ENCODE data around the gene TCEA2. TPM values are rescaled to one million over a fixed set of nuclear protein-coding genes. Genes with fewer than 3 reads are reported as not detected.

TCEA2 gene
- total and polyA plus RNA-seq, 2 of the 13 experiments (the other 11 are each of a cell fraction or from before 2014, with no cell fraction given), result 28.1 to 33.7 TPM

- TF ChIP-seq ZNF432 (CRISPR knock-in tag; IDR thresholded peaks at IDR 0.05; ENCODE audit: borderline replicate concordance) (no peak), KLF13 (CRISPR knock-in tag; IDR thresholded peaks at IDR 0.05) (no peak), PAX8 (CRISPR knock-in tag; IDR thresholded peaks at IDR 0.05; ENCODE audit: borderline replicate concordance) (peak; percentile 91; the same call in 1 of the 2 replicates), MNT (IDR thresholded peaks at IDR 0.05) (peak; percentile 61), ATAD3A (CRISPR knock-in tag; IDR thresholded peaks at IDR 0.05) (peak; percentile 45; the same call in 1 of the 2 replicates), THRA (CRISPR knock-in tag; IDR thresholded peaks at IDR 0.05; ENCODE audit: borderline replicate concordance) (peak; percentile 96), HNRNPLL (IDR thresholded peaks at IDR 0.05; ENCODE audit: low read depth, low read length, poor library complexity, severe bottlenecking) (peak; percentile 55), ZNF510 (CRISPR knock-in tag; IDR thresholded peaks at IDR 0.05; ENCODE audit: low read depth) (0 out of 2 replicates have a peak, but pooled peaks have one; percentile 86), ZNF605 (CRISPR knock-in tag; IDR thresholded peaks at IDR 0.05) (peak; percentile 90), RFX5 (IDR thresholded peaks at IDR 0.05; ENCODE audit: low read depth, low read length) (no peak), HOXA7 (CRISPR knock-in tag; IDR thresholded peaks at IDR 0.05) (no peak), SALL2 (CRISPR knock-in tag; IDR thresholded peaks at IDR 0.05) (no peak; the same call in none of the 2 replicates), ARNT (IDR thresholded peaks at IDR 0.05) (no peak), TEAD2 (CRISPR knock-in tag; IDR thresholded peaks at IDR 0.05) (peak; percentile 65; the same call in 1 of the 2 replicates), MZF1 (CRISPR knock-in tag; IDR thresholded peaks at IDR 0.05; ENCODE audit: borderline replicate concordance) (peak; percentile 84; the same call in 1 of the 2 replicates), SRY (CRISPR knock-in tag; IDR thresholded peaks at IDR 0.05) (0 out of 2 replicates have a peak, but pooled peaks have one; percentile 54), HDAC6 (IDR thresholded peaks at IDR 0.05; ENCODE audit: low read depth, low read length) (no peak), BRF2 (CRISPR knock-in tag; IDR thresholded peaks at IDR 0.05) (0 out of 2 replicates have a peak, but pooled peaks have one; percentile 42), ZNF326 (CRISPR knock-in tag; IDR thresholded peaks at IDR 0.05; ENCODE audit: borderline replicate concordance) (peak; percentile 96), SKIL (CRISPR knock-in tag; IDR thresholded peaks at IDR 0.05; ENCODE audit: borderline replicate concordance) (peak; percentile 56; the same call in 1 of the 2 replicates), HNF4G (IDR thresholded peaks at IDR 0.05; ENCODE audit: borderline replicate concordance, low read depth, low read length) (0 out of 2 replicates have a peak, but pooled peaks have one; percentile 26), HNF4G (CRISPR knock-in tag; IDR thresholded peaks at IDR 0.05; ENCODE audit: borderline replicate concordance, low read depth) (0 out of 2 replicates have a peak, but pooled peaks have one; percentile 28), FOXK1 (CRISPR knock-in tag; IDR thresholded peaks at IDR 0.05; ENCODE audit: borderline replicate concordance, low read depth) (0 out of 2 replicates have a peak, but pooled peaks have one; percentile 28)
Measured at GRCh38 chr20:64065062-64065973, 2.3 kb downstream of the TCEA2 start (continued).
